Effector memory CD4-positive, alpha-beta T cell (primary cell): Measurements from ENCODE around the gene DTHD1.

Experiments used
- DNase-seq, 3 donors: peaks; one replicate each; pipeline ENCODE4 v3.0.0-alpha.2; 2020
- H3K27ac ChIP-seq: 2 replicates; pipeline ENCODE4 v1.7.0; 2013; ENCODE audit warnings: mild to moderate bottlenecking, low read length, moderate library complexity; ENCODE audit not compliant: insufficient read depth, poor library complexity, severe bottlenecking
- H3K27me3 ChIP-seq: replicated peaks from 2 replicates; pipeline ENCODE4 v1.7.0; 2013; ENCODE audit warnings: mild to moderate bottlenecking, low read length; ENCODE audit not compliant: insufficient read depth, control insufficient read depth, poor library complexity, severe bottlenecking
- H3K36me3 ChIP-seq: 2 replicates; pipeline ENCODE4 v1.7.0; 2013; ENCODE audit warnings: mild to moderate bottlenecking, low read length, moderate library complexity; ENCODE audit not compliant: control insufficient read depth, insufficient read depth
- H3K4me1 ChIP-seq: 2 replicates; pipeline ENCODE4 v1.7.0; 2013; ENCODE audit warnings: low read length, mild to moderate bottlenecking; ENCODE audit not compliant: control insufficient read depth, insufficient read depth, poor library complexity, severe bottlenecking
- H3K4me3 ChIP-seq: 2 replicates; pipeline ENCODE4 v1.7.0; 2013; ENCODE audit warnings: low read length, low read depth, mild to moderate bottlenecking; ENCODE audit not compliant: insufficient read depth, poor library complexity, severe bottlenecking
- H3K9me3 ChIP-seq: 2 replicates; pipeline ENCODE4 v1.7.0; 2013; ENCODE audit warnings: mild to moderate bottlenecking, low read length, moderate library complexity; ENCODE audit not compliant: control insufficient read depth

Gene DTHD1

DNA sequence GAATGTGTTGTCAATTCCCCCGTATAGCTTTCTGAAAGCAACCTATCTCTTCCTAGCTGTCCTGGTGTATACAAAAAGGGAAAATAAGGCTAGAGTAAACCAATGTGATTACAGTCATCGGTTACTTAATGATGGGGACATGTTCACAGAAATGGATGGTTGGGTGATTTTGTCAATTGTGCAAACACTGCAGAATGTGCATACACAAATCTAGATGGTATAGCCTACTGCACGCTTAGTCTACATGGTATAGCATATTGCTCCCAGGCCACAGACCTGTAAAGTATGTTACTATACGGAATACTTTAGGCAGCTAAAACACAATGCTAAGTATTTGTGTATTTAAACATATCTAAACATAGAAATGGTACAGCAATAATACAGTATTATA, 5.1 kb downstream of the DTHD1 start:
- Histone ChIP-seq H3K27me3 (no peaks in the 10 kb centered on the region), H3K4me1 (no peaks in the 10 kb centered on the region), H3K4me3 (no peak overlapping the region), H3K27ac (peak overlapping the region; percentile 63), H3K9me3 (no peaks in the 10 kb centered on the region), H3K36me3 (no peaks in the 10 kb centered on the region)
- DNase-seq: no peak

GRCh38 chr4:36288731-36289426, 7.5 kb downstream of the DTHD1 start:
- no peak overlapping the region for H3K27ac ChIP-seq
- H3K27me3 ChIP-seq: no peaks in the 10 kb centered on the region
- no peak overlapping the region for H3K4me3 ChIP-seq
- DNase-seq: no peak
- no peaks in the 10 kb centered on the region for H3K36me3 ChIP-seq
- H3K9me3 ChIP-seq: no peaks in the 10 kb centered on the region
- H3K4me1 ChIP-seq: no peaks in the 10 kb centered on the region

GRCh38 chr4:36290641-36291040, 9.2 kb downstream of the DTHD1 start:
- no peaks in the 10 kb centered on the region for H3K4me1 ChIP-seq
- DNase-seq: no peak
- H3K9me3 ChIP-seq: no peaks in the 10 kb centered on the region
- no peak overlapping the region for H3K27ac ChIP-seq
- no peaks in the 10 kb centered on the region for H3K27me3 ChIP-seq
- H3K36me3 ChIP-seq: no peaks in the 10 kb centered on the region
- H3K4me3 ChIP-seq: no peak overlapping the region

DNA sequence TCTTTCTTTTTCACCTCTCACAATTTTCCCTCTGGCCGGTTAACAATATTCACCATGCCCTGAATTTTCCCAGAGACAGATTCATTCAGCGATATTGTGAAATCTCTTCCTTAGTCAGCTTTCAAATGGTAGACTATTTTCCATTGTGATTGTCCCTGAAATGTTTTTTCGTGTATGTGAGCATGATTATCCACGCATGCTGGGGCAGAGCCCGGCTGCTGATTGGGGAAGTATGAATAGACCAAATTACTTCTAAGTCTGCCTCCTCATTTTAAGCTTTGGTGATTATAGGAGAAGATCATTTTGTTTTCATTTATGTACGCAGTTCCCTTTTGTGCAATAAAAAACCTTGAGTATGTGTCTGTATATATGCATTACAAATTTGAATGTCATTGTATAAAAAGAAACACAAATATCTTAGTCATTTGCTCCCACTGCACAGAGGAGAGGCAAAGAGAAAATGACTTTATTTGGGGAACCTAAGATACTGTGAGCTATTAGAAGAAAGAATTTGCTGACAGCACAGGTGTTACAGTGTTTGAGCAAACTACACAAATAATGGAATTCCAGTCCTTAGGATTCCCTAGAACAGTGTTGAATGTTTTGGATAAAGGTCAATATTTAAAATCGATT, 11.3 kb downstream of the DTHD1 start:
- Histone ChIP-seq H3K4me1 (no peaks in the 10 kb centered on the region), H3K27ac (no peak overlapping the region), H3K36me3 (no peaks in the 10 kb centered on the region), H3K4me3 (no peak overlapping the region), H3K9me3 (no peaks in the 10 kb centered on the region), H3K27me3 (no peaks in the 10 kb centered on the region)
- DNase-seq: no peak

DNA sequence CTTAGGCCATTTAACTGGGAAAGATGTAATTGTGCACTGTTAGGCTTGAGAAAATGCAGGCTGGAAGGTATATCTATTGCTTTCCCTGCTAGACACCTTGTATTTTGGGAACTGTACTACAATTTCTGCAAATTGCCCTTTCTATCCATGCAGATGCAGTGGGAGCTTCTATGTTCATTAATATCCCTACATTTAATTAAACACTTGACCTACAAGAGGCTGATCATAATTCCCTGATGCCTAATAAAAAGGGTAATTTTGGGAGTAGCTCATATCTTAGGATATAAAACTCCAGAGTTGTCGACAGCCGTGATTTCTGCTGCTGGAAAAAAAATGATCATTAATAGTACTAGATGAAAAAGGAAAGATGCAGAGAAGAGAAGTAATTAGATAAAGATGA, 19.7 kb downstream of the DTHD1 start:
- Histone ChIP-seq H3K36me3 (no peaks in the 10 kb centered on the region), H3K4me3 (no peak overlapping the region), H3K27ac (no peak overlapping the region), H3K27me3 (no peaks in the 10 kb centered on the region), H3K9me3 (no peaks in the 10 kb centered on the region), H3K4me1 (no peaks in the 10 kb centered on the region)
- no peak for DNase-seq

DNA sequence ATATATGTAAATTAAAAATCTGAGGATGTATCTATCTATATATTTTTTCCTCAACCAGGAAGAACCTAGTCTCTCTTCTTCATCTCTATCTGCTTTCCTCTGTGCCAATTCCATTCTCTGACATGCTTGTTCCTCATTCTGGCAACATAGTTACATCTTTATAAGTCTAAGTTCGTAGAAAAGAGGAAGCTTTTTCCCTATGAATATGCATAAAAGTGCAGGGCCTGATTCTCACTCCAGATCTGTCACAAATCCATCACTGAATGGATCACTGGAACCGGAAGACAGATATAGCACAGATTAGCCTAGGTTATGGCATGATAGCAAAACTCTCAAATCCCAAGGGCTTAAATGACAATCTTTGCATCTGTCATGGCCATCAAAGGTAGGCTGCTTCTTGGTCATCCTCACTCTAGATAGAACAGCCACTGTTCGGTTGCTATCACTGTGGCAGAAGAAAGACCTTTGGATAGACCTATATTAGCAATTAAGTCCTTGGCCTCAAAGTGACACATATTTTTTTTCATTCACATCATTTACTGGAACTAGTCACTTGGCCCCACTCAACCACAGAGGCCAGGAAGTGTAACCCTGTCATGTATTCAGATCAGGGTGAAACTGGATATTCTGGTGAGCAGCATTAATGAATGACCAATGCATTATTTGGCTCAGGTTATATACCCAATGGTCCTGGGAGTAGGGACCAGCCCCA, 22.2 kb downstream of the DTHD1 start:
- H3K27me3 ChIP-seq: no peaks in the 10 kb centered on the region
- H3K4me1 ChIP-seq: no peaks in the 10 kb centered on the region
- H3K36me3 ChIP-seq: no peaks in the 10 kb centered on the region
- H3K27ac ChIP-seq: no peak overlapping the region
- no peak for DNase-seq
- H3K9me3 ChIP-seq: no peaks in the 10 kb centered on the region
- H3K4me3 ChIP-seq: no peak overlapping the region

- DNase-seq: no peak
- no peak overlapping the region for H3K4me3 ChIP-seq
- no peaks in the 10 kb centered on the region for H3K27me3 ChIP-seq
- no peaks in the 10 kb centered on the region for H3K9me3 ChIP-seq
- H3K36me3 ChIP-seq: no peaks in the 10 kb centered on the region
- no peaks in the 10 kb centered on the region for H3K4me1 ChIP-seq
- H3K27ac ChIP-seq: no peak overlapping the region
Observed at GRCh38 chr4:36304138-36304681, 22.8 kb downstream of the DTHD1 start.

- Histone ChIP-seq H3K4me3 (no peak overlapping the region), H3K27ac (no peak overlapping the region), H3K27me3 (no peaks in the 10 kb centered on the region), H3K4me1 (peaks cover 5% of the 10 kb centered on the region), H3K9me3 (no peaks in the 10 kb centered on the region), H3K36me3 (no peaks in the 10 kb centered on the region)
- no peak for DNase-seq
Observed at GRCh38 chr4:36308150-36308549, 26.7 kb downstream of the DTHD1 start.

DNA sequence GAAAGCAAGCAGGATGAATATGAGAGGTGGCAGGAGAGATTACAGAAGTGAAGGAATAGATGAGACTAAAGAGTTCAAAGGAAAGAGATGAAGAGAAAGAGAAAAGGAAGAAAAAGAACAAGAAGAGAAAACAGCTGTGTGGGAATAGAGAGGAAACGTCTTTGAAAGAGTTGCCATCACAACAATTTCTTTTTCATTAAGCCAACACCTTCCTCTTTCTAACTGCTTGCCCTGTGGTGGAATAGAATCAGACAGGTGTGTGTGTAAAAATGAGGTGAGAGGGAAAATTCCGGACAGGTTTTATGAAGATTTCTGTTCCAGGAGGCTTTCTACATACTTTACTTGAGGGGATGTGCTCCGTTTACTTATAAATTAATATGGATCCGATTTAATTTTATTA, 28.8 kb downstream of the DTHD1 start:
- Histone ChIP-seq H3K4me3 (no peak overlapping the region), H3K4me1 (peaks cover 5% of the 10 kb centered on the region), H3K27ac (no peak overlapping the region), H3K9me3 (no peaks in the 10 kb centered on the region), H3K27me3 (no peaks in the 10 kb centered on the region), H3K36me3 (no peaks in the 10 kb centered on the region)
- no peak for DNase-seq

DNA sequence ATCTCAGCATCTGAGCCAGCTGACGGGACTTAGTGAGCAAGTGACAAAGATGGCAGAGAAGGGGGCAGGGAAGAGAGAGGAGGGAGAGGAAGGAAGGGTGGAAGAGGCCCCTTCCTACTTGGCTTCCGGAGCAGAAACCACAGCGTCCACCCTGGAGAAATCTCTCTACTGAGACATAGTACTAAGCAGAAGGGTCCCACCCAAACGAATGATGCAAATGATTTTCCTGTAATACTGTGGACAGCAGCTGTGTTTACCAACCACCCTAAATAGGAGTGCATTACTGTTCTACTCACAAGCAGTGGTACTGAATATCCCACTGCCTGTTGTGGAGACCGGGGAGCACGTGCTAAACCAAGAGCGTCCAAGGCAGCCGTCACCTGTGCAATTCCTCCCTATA, 29.4 kb downstream of the DTHD1 start:
- DNase-seq: no peak
- no peaks in the 10 kb centered on the region for H3K36me3 ChIP-seq
- H3K9me3 ChIP-seq: no peaks in the 10 kb centered on the region
- no peak overlapping the region for H3K27ac ChIP-seq
- peaks cover 5% of the 10 kb centered on the region for H3K4me1 ChIP-seq
- H3K4me3 ChIP-seq: no peak overlapping the region
- H3K27me3 ChIP-seq: no peaks in the 10 kb centered on the region
